HCT116 (cell line): Measurements from ENCODE around the gene AK3. TPM values are rescaled to one million over a fixed set of nuclear protein-coding genes. Genes with fewer than 3 reads are reported as not detected.
"Not testable (repeated sequence)": the region's sequence is repeated elsewhere in the genome, so short reads cannot be mapped to it uniquely, and the experiment has no call there.

Experiments
- ATAC-seq: fragments of 200-7000 bp; cut with Tn5 transposase; 2 replicates; pipeline ENCODE4 v1.9.1; 2020; ENCODE audit warnings: mild to moderate bottlenecking, moderate library complexity
- BruUV-seq: library from RNA; stranded (reverse); fragments of 400-500 nt; replicated peaks from 2 replicates; lab custom pipeline; 2021; lab: Mats Ljungman, UMichigan
- CTCF ChIA-PET: fragments of 300-600 bp; sonication (Branson Sonifier 250); formaldehyde crosslinking; loops from one replicate; lab custom pipeline; 2021; ENCODE audit warnings: antibody characterized with exemption; lab: Charles Lee
- POLR2A ChIA-PET: fragments of 300-600, 350-600 bp; sonication (Branson Sonifier 250); formaldehyde crosslinking; loops from one replicate; lab custom pipeline; 2021; ENCODE audit warnings: antibody characterized with exemption; lab: Charles Lee
- RAD21 ChIA-PET, 2 experiments: fragments of 300-600 bp; sonication (Branson Sonifier 250); formaldehyde crosslinking; loops; one replicate each; lab custom pipeline; 2023; ENCODE audit warnings: low total read pairs in 2 of 2; ENCODE audit not compliant: uncharacterized antibody in 2 of 2, unreplicated experiment in 2 of 2, low non-redundant PET in 1 of 2; lab: Charles Lee
- DNase-seq: peaks from one replicate; pipeline ENCODE4 v3.0.0-alpha.2; 2010; ENCODE audit warnings: low read depth, low spot score
- H2AFZ ChIP-seq: fragments of 200-600 bp; shearing (Covaris generic), sonication (generic); 2 replicates; pipeline ENCODE4 v1.6.1; 2017; ENCODE audit warnings: low read depth, mixed run types, mixed read lengths, antibody characterized with exemption, low read length; ENCODE audit not compliant: poor library complexity, severe bottlenecking
- H3K27ac ChIP-seq: 2 replicates; pipeline ENCODE4 v1.5.1; 2012; ENCODE audit warnings: low read depth, low read length
- H3K27me3 ChIP-seq: fragments of 200-600 bp; sonication (generic); 2 replicates; pipeline ENCODE4 v1.6.1; 2016; ENCODE audit warnings: mixed run types, low read length, mixed read lengths; ENCODE audit not compliant: insufficient read depth
- H3K36me3 ChIP-seq, 2 experiments: fragments of 200-500 bp in 1 of 2; fragments of 200-600 bp in 1 of 2; sonication (Bioruptor generic) in 1 of 2; sonication (generic) in 1 of 2; 2 replicates each; pipeline versions ENCODE4 v1.5.1 to v1.6.1; 2014 to 2016; ENCODE audit warnings: low read length in 2 of 2, inconsistent platforms in 1 of 2, mixed read lengths in 1 of 2, mixed run types in 1 of 2; ENCODE audit not compliant: insufficient read depth in 2 of 2, control insufficient read depth in 1 of 2
- H3K4me1 ChIP-seq, 2 experiments: fragments of 200-600 bp in 1 of 2; sonication (generic) in 1 of 2; 2 replicates each; pipeline versions ENCODE4 v1.5.1 to v1.6.1; 2012 to 2017; ENCODE audit warnings: low read length in 2 of 2, inconsistent platforms in 1 of 2, mild to moderate bottlenecking in 1 of 2, mixed read lengths in 1 of 2, mixed run types in 1 of 2, moderate library complexity in 1 of 2; ENCODE audit not compliant: insufficient read depth in 2 of 2, control insufficient read depth in 1 of 2
- H3K4me2 ChIP-seq: fragments of 200-600 bp; sonication (generic); 2 replicates; pipeline ENCODE4 v1.6.1; 2017; ENCODE audit warnings: mixed run types, low read length, mixed read lengths
- H3K4me3 ChIP-seq, 2 experiments: fragments of 200-600 bp in 1 of 2; sonication (generic) in 1 of 2; replicated peaks in 1 of 2; 2 replicates each; pipeline ENCODE4 v1.5.1; 2011 to 2016; ENCODE audit warnings: low read length in 2 of 2, control low read depth in 1 of 2, low read depth in 1 of 2, mild to moderate bottlenecking in 1 of 2, mixed read lengths in 1 of 2, mixed run types in 1 of 2
- H3K79me2 ChIP-seq: fragments of 200-600 bp; sonication (generic); 2 replicates; pipeline ENCODE4 v1.6.1; 2017; ENCODE audit warnings: mild to moderate bottlenecking, mixed run types, low read length, moderate library complexity, mixed read lengths; ENCODE audit not compliant: insufficient read depth
- H3K9ac ChIP-seq: fragments of 200-600 bp; sonication (generic); 2 replicates; pipeline ENCODE4 v1.6.1; 2016; ENCODE audit warnings: low read length, mixed read lengths
- H3K9me2 ChIP-seq: fragments of 200-600 bp; sonication (generic), shearing (Covaris generic); 2 replicates; pipeline ENCODE4 v1.6.1; 2017; ENCODE audit warnings: mixed run types, mild to moderate bottlenecking, moderate library complexity; ENCODE audit not compliant: insufficient read depth
- H3K9me3 ChIP-seq, 2 experiments: fragments of 200-500 bp in 1 of 2; fragments of 200-600 bp in 1 of 2; sonication (Bioruptor generic) in 1 of 2; sonication (generic) in 1 of 2; 2 replicates each; pipeline ENCODE4 v1.6.1; 2014 to 2017; ENCODE audit warnings: low read length in 2 of 2, mixed read lengths in 2 of 2, inconsistent platforms in 1 of 2, low read depth in 1 of 2, mild to moderate bottlenecking in 1 of 2, mixed run types in 1 of 2, moderate library complexity in 1 of 2; ENCODE audit not compliant: control insufficient read depth in 1 of 2, insufficient read depth in 1 of 2
- H4K20me1 ChIP-seq: fragments of 200-600 bp; sonication (generic), shearing (Covaris generic); 2 replicates; pipeline ENCODE4 v1.6.1; 2017; ENCODE audit warnings: mixed run types, mild to moderate bottlenecking, moderate library complexity; ENCODE audit not compliant: insufficient read depth
- ELF1 ChIP-seq: IDR thresholded peaks from 2 replicates; pipeline ENCODE4 v1.6.1; 2012; ENCODE audit warnings: low read depth, borderline replicate concordance
- RAD21 ChIP-seq: IDR thresholded peaks from 2 replicates; pipeline ENCODE4 v1.6.1; 2012; ENCODE audit warnings: low read depth, mild to moderate bottlenecking
- REST ChIP-seq: IDR thresholded peaks from 2 replicates; pipeline ENCODE4 v1.6.1; 2012; ENCODE audit warnings: low read depth
- intact Hi-C: fragments of 100-400 bp; cut with micrococcal nuclease; formaldehyde crosslinking; loops from 2 replicates; pipeline ENCODE4 v1.10.0; 2022
- total RNA-seq: library from RNA; stranded (reverse); gene quantifications from one replicate; pipeline ENCODE4 v1.2.1, GENCODE V29; 2021; ENCODE audit not compliant: unreplicated experiment
- TF ChIP-seq, protein P1 (sequence below), 3 experiments: fragments of 200-600 bp in 1 of 3; sonication (generic) in 1 of 3; IDR thresholded peaks in 2 of 3; conservative IDR thresholded peaks in 1 of 3; 2 replicates each; pipeline ENCODE4 v1.5.1; 2012 to 2017; ENCODE audit warnings: low read depth in 2 of 3, low read length in 2 of 3, antibody characterized with exemption in 1 of 3, borderline replicate concordance in 1 of 3, control low read depth in 1 of 3, mild to moderate bottlenecking in 1 of 3, mixed read lengths in 1 of 3, mixed run types in 1 of 3, moderate library complexity in 1 of 3; ENCODE audit not compliant: insufficient read depth in 1 of 3

AK3 gene
- total RNA-seq, 1 experiment from 2014 or later = 43.0 TPM

- H3K9me2 ChIP-seq, H3K9ac ChIP-seq, H3K27me3 ChIP-seq, H4K20me1 ChIP-seq, DNase-seq, POLR2A ChIA-PET, ATAC-seq, H2AFZ ChIP-seq, RAD21 ChIA-PET, H3K9me3 ChIP-seq, H3K36me3 ChIP-seq, BruUV-seq, H3K27ac ChIP-seq, H3K4me1 ChIP-seq, H3K79me2 ChIP-seq, H3K4me3 ChIP-seq, H3K4me2 ChIP-seq: not testable (repeated sequence)
- CTCF ChIA-PET = interaction anchor here (1.6 kb wide), 1 partner anchor 234 kb away, joined by 3 read pairs; no protein-coding TSS in a partner anchor
- intact Hi-C loops = loop anchor here (5.0 kb wide), 2 partner anchors 372 to 688 kb away; no protein-coding TSS in a partner anchor
Measured at GRCh38 chr9:4754530-4754929, 13.5 kb upstream of the AK3 start.

DNA sequence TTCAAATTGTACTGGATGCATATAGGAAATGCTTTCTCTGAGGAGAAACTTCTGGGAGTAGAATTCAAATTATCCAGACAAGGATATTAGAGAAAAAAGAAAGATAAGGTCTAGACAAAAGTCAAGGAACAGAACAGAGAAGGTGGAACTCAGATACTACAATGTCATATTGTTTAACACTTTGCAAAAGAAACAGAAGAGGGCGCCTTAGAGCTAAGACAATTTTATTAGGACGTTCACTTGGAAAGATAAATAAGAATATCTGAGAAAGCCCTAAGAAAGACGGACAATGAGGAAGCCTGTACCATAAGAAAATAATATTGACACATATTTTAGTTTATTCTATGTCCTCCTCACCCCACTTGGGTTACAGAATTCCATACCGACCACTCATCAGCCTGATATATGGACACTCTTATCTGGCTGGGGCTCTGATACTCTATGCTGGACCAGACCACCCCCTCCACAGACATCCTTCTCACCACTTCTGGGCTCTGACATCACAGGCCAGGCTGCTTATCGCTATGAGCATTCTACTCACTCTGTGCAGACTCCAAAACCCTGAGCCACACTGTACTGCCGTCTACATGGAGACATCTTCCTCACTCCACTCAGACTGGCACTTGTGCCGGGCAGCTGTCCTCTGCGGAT lies 9.1 kb upstream of the AK3 start:
- H3K27ac ChIP-seq = no peak overlapping the region
- CTCF ChIA-PET = interaction anchor here (0.7 to 1.6 kb wide), 12 partner anchors 9 to 692 kb away, joined by 3 to 8 read pairs (median 4); partner anchors contain the start of genes AK3 and JAK2
- peak; percentile 84 for ATAC-seq
- no peak overlapping the region for H3K4me3 ChIP-seq
- H3K9ac ChIP-seq = no peak overlapping the region
- H3K36me3 ChIP-seq = no peaks in the 10 kb centered on the region
- TF ChIP-seq, protein P1, sequence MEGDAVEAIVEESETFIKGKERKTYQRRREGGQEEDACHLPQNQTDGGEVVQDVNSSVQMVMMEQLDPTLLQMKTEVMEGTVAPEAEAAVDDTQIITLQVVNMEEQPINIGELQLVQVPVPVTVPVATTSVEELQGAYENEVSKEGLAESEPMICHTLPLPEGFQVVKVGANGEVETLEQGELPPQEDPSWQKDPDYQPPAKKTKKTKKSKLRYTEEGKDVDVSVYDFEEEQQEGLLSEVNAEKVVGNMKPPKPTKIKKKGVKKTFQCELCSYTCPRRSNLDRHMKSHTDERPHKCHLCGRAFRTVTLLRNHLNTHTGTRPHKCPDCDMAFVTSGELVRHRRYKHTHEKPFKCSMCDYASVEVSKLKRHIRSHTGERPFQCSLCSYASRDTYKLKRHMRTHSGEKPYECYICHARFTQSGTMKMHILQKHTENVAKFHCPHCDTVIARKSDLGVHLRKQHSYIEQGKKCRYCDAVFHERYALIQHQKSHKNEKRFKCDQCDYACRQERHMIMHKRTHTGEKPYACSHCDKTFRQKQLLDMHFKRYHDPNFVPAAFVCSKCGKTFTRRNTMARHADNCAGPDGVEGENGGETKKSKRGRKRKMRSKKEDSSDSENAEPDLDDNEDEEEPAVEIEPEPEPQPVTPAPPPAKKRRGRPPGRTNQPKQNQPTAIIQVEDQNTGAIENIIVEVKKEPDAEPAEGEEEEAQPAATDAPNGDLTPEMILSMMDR (IDR thresholded peaks at IDR 0.05 in 2 of 3, conservative IDR thresholded peaks at IDR 0.05 in 1 of 3; ENCODE audit: borderline replicate concordance in 1 of 3, insufficient read depth in 1 of 3, low read depth in 2 of 3, low read length in 2 of 3) = peak; percentile 51 to 67 (median 66)
- TF ChIP-seq RAD21 = peak; percentile 61
- TF ChIP-seq ELF1 = no peak
- TF ChIP-seq REST = no peak
- no peaks in the 10 kb centered on the region for H3K4me1 ChIP-seq
- POLR2A ChIA-PET = no interaction called here
- no peak overlapping the region for H2AFZ ChIP-seq
- no peaks in the 10 kb centered on the region; a peak in 1 of 4 replicates for H3K9me3 ChIP-seq
- H4K20me1 ChIP-seq = no peaks in the 10 kb centered on the region
- no peak for DNase-seq
- H3K27me3 ChIP-seq = no peaks in the 10 kb centered on the region
- H3K4me2 ChIP-seq = no peak overlapping the region
- H3K79me2 ChIP-seq = no peaks in the 10 kb centered on the region
- BruUV-seq = no TSS peak
- RAD21 ChIA-PET = interaction anchor here (1.1 to 1.2 kb wide), 2 partner anchors 692 kb away, joined by 3 read pairs; no protein-coding TSS in a partner anchor
- no peaks in the 10 kb centered on the region for H3K9me2 ChIP-seq
- intact Hi-C loops = loop anchor here (5.0 kb wide), 2 partner anchors 368 to 692 kb away; no protein-coding TSS in a partner anchor
